ENCODE measurements around the gene KRTAP10-6.

DNA sequence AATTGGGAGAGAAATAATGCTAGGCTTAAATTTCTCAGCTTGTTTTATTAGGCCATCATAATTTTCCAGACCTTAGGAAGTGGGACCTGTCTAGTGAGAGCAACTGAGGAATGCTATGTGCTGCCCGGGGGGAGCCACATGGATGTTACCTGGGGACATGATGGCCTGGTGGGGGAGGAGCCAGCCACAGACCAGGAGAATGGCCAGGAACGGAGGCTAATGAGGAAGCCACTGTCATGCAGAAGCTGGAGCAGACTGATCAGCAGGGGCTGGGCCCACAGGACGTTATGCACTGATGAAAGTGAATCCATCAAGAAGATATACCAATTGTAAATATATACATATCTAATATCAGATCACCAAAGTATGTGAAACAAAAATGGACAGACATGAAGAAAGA is 47.7 kb downstream of the KRTAP10-6 start:
- TF ChIP-seq CTCF (conservative IDR thresholded peaks at IDR 0.05 in 1 of 2, IDR thresholded peaks at IDR 0.05 in 1 of 2; ENCODE audit: low read depth in 1 of 2, low read length in 2 of 2) = no peak
- TF ChIP-seq EZH2 (IDR thresholded peaks at IDR 0.05; ENCODE audit: low read length, missing control alignments) = no peak
